Renal cortex interstitium (tissue), 15 donors: Measurements from ENCODE around the gene CMIP. TPM values are rescaled to one million over a fixed set of nuclear protein-coding genes. Genes with fewer than 3 reads are reported as not detected.
A peak's percentile ranks its signal among the peaks of the same experiment; 100 is the strongest.
"Not testable (repeated sequence)": the region's sequence is repeated elsewhere in the genome, so short reads cannot be mapped to it uniquely, and the experiment has no call there.

Experiments used
- DNase-seq, 11 donors: peaks; one replicate each; pipeline ENCODE4 v3.0.0-alpha.2; 2013; ENCODE audit warnings: low read depth in 9 of 11, low spot score in 4 of 11; ENCODE audit errors: extremely low read depth in 1 of 11
- long read RNA-seq, 16 experiments: transcript quantifications; one replicate each; lab custom pipeline, GENCODE V29; 2026
- polyA plus RNA-seq, 3 donors: library from polyadenylated mRNA; unstranded; fragments of 120-200 nt; gene quantifications; one replicate each; pipeline ENCODE4 v1.2.1, GENCODE V29; 2013; ENCODE audit not compliant: insufficient read length in 3 of 3

CMIP gene
- polyA plus RNA-seq = 10 to 100 TPM; 41.0 to 55.1 (median 46.0) TPM
- long read RNA-seq, donor 1, full-length matches to known transcripts = 1 of 1 reads
- long read RNA-seq, donor 1, partial matches to known transcripts = 0 of 1 reads
- long read RNA-seq, donor 1, other reads (novel, unspliced or antisense) = 0 of 1 reads
- long read RNA-seq, donor 2, full-length matches to known transcripts = 2 of 2 reads
- long read RNA-seq, donor 2, partial matches to known transcripts = 0 of 2 reads
- long read RNA-seq, donor 2, other reads (novel, unspliced or antisense) = 0 of 2 reads
- long read RNA-seq, donor 3, partial matches to known transcripts = 0 of 1 reads
- long read RNA-seq, donor 3, other reads (novel, unspliced or antisense) = 0 of 1 reads
- long read RNA-seq, donor 4, full-length matches to known transcripts = 2 of 2 reads
- long read RNA-seq, donor 4, partial matches to known transcripts = 0 of 2 reads
- long read RNA-seq, donor 4, other reads (novel, unspliced or antisense) = 0 of 2 reads
- long read RNA-seq, donor 5 = 0 reads
- long read RNA-seq, donor 6, full-length matches to known transcripts = 6 of 11 reads
- long read RNA-seq, donor 6, partial matches to known transcripts = 5 of 11 reads
- long read RNA-seq, donor 6, other reads (novel, unspliced or antisense) = 0 of 11 reads
- long read RNA-seq, donor 7, full-length matches to known transcripts = 1 of 1 reads
- long read RNA-seq, donor 7, partial matches to known transcripts = 0 of 1 reads
- long read RNA-seq, donor 7, other reads (novel, unspliced or antisense) = 0 of 1 reads
- long read RNA-seq, donor 8 = 0 reads
- long read RNA-seq, donor 9, full-length matches to known transcripts = 1 of 1 reads
- long read RNA-seq, donor 9, partial matches to known transcripts = 0 of 1 reads
- long read RNA-seq, donor 9, other reads (novel, unspliced or antisense) = 0 of 1 reads
- long read RNA-seq, donor 10, full-length matches to known transcripts = 1 of 1 reads
- long read RNA-seq, donor 10, partial matches to known transcripts = 0 of 1 reads
- long read RNA-seq, donor 10, other reads (novel, unspliced or antisense) = 0 of 1 reads
- long read RNA-seq, donor 11, full-length matches to known transcripts = 3 of 3 reads
- long read RNA-seq, donor 11, partial matches to known transcripts = 0 of 3 reads
- long read RNA-seq, donor 11, other reads (novel, unspliced or antisense) = 0 of 3 reads
- long read RNA-seq, donor 12, full-length matches to known transcripts = 2 of 2 reads
- long read RNA-seq, donor 12, partial matches to known transcripts = 0 of 2 reads
- long read RNA-seq, donor 12, other reads (novel, unspliced or antisense) = 0 of 2 reads
- long read RNA-seq, donor 13 = 0 reads
- long read RNA-seq, donor 14, full-length matches to known transcripts = 3 of 3 reads
- long read RNA-seq, donor 14, partial matches to known transcripts = 0 of 3 reads
- long read RNA-seq, donor 14, other reads (novel, unspliced or antisense) = 0 of 3 reads
- long read RNA-seq, donor 15, full-length matches to known transcripts = 2 of 2 reads
- long read RNA-seq, donor 15, partial matches to known transcripts = 0 of 2 reads
- long read RNA-seq, donor 15, other reads (novel, unspliced or antisense) = 0 of 2 reads
- long read RNA-seq, donor 16, full-length matches to known transcripts = 3 of 27 reads
- long read RNA-seq, donor 16, partial matches to known transcripts = 24 of 27 reads
- long read RNA-seq, donor 16, other reads (novel, unspliced or antisense) = 0 of 27 reads

DNA sequence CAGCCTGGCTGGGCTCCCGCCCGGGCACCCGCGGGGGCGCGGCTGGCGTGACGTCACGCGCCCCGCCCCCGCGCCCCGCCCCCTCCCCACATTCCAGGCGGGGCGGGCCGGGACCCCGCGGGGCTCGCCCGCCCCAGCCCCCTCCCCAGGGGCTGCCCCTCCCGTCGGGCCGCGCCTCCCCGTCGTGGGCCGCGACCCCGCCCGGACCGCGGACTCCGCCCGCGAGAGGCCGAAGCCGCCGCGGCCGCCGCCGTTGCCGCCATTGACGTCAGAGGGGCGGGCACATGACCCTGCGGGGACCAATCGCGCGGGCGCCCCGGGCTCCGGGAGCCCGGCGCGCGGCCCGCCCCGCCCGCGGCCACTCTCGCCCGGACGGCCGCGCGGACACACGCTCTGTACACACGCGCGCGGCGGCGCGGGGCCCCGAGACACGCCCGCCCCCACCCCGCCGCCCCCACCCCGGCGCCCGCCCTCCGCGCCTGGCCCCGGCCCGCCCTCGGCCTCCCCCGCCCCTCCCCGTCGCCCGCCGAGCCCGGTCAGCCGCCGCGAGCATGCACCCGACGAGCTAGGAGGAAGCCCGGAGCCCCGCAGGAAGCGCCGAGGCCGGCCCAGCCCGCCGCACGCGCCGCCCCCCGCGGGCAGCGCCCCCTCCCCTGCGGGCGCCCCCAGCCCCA is at the start of gene CMIP:
TSS of gene CMIP (plus strand) at position 361 of the 674 bp plus-strand sequence.
- peak in 7 of 11 donors; percentile 57 to 80 (median 69) for DNase-seq

DNA sequence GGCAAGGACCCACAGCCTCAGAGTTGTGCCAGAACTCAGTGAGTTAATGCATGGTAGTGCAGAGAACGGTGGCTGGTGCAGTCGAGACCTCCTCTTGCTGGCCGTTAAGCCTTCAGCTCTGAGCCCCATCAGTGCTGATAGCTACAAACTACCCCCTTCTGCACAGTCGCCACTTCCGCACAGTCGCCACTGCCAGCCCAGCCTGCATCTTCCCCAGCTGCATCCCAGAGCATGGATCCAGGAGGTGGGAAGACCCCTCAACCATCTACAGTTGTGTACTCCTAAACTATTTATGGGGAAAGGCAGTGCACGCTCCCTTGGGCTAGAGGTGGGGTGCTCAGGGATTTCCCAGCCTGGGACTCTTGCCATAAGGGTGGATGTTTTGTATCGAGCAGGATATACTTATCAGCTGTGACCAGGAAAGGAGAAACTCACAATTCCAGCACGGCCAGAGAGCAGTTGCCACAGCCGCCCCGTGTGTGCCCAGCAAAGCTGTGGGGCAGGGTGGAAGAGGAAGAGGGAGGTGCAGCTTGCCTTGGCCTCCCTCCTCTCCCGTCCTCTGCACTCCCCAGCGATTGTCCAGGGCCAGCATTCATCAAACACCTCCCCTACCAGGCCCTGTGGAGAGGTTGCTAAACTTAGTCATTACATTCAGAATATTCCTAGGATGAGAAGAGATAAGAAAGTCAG is 49.5 kb upstream of the CMIP start:
- no peak for DNase-seq

- DNase-seq = no peak
Measured at GRCh38 chr16:81397058-81397878, 47.3 kb upstream of the CMIP start.

- DNase-seq = no peak
Measured at GRCh38 chr16:81397879-81398520, 46.6 kb upstream of the CMIP start.

GRCh38 chr16:81399909-81400308 is 44.7 kb upstream of the CMIP start:
- DNase-seq = no peak

DNA sequence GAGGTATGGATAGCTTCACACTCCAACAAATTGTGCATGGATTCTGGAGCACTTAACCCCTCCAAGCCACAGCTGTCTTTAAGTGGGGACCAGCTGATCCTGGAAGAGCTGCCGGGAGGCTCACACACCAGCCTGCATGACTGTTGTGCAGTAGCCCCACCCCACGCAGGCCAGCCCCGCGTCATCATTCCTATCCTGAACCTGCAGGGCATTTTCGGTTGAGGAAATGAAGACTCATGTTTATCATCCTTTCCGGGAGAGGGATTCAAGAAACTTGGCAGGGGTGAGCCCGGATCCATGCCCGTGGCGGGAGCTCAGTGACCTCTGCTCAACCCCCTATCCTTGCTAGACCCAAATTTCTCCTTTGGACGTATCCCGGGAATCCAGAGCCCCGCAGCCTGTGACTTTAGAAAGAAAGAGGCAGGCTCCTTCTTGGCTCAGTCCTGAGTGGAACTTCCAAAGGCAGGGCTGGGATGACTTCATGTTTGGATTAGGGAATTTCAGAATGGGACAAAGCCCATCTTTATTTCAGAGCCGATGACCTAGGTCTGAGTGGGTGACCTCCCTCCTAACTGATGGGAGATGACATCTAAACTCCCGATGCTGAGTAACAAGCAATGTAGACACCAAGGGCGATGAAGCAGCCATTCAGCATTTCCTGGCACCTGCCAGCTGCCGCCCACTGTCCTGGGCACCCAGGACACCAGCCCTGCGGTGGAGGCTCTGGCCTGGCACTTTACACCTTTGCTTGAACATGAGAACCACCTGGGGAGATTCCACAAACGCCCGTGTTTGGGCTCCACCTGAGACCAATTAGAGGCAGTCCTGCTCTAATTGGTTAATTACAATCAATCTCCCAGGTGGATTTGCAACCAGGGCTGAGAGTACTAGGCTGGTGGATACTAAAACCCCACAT is 43.3 kb upstream of the CMIP start:
- DNase-seq = no peak

DNA sequence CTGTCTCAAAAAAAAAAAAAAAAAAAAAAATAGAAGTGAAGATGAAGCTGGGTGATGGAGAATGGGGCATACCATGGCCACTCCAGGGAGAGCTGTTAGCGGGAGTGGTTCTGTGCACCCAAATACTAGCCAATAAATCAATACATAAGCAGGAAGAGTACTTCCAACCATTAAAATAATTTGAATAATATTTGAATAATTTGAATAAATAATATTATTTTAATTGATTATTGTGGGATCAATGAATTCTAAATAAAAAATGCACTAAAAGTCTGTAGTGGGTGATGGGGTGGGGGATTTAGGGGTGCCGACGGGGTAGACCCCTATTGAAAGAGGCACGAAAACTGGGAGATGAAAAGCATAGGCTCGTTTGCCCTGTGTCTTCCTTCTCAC is 41.4 kb upstream of the CMIP start:
- no peak for DNase-seq

DNA sequence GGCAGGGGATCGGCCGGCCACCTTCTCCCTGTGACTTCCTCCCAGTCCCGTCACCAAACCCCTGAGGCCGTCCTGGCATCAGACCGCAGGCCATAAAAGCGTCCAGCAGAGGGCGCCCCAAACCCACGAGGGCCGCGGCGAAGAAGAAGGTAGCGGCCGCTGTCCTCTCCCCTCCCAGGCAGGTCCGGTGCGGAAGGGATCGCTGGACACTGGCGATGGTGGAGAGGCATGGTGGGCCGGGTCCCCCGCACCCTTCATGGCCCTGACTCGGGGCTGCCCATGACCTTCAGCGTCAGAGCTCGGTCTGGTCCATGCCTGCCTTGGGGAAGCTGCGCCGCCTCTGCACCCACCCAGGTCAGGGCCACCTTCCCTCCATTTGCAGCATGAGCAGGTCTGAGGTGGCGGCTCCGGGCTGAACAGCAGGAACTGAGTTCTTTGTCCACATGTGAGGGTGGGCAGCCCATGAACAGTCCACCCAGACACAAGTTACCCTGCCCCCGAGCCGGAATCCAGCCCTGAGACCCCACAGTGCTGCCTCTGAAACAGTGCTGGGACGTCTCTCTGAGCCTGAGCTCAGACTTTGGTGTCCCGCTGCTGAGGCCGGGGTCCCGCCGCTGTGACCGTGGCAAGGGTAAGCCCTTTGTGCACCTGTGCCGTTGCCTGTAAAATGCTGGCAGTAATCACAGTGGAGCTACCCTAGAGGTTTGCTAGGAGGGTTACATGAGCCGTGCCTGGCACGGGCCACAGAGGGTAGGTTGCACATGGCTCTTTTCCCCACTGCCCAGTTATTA is 40.8 kb upstream of the CMIP start:
- DNase-seq = peak; percentile 50 to 81 (median 72)

DNA sequence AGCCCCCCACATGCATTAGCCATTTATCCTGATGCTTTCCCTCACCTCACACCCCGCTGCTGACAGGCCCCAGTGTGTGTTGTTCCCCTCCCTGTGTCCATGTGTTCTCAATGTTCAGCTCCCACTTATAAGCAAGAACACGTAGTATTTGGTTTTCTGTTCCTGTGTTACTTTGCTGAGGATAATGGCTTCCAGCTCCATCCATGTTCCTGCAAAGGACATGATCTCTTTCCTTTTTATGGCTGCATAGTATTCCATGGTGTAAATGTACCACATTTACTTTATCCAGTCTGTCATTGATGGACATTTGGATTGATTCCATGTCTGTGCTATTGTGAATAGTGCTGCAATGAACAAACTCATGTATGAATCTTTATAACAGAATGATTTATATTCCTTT is 39.6 kb upstream of the CMIP start:
- DNase-seq = not testable (repeated sequence)

DNA sequence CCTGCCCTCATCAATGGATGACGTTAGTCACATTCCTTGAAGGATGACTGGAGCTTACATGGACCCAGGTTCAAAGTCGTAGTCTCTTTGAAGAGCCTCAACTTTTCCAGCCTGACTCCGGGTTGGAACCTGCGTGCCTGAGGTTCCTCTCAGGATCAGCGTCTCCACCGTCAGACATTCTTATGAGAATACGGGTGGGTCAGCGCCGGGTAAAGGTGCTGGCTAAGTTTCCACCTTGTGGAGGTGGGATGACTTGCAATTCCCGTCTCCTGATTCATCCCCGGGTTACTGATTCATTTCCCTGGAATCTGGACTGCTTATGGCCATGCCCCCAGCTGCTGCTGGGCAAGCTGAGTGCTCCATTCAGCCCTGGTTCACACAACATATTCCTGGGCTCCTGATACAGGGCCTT is 38.9 kb upstream of the CMIP start:
- DNase-seq = peak in 2 of 11 donors; percentile 37 to 40

- DNase-seq = no peak
Measured at GRCh38 chr16:81408409-81408950, 36.1 kb upstream of the CMIP start.

DNA sequence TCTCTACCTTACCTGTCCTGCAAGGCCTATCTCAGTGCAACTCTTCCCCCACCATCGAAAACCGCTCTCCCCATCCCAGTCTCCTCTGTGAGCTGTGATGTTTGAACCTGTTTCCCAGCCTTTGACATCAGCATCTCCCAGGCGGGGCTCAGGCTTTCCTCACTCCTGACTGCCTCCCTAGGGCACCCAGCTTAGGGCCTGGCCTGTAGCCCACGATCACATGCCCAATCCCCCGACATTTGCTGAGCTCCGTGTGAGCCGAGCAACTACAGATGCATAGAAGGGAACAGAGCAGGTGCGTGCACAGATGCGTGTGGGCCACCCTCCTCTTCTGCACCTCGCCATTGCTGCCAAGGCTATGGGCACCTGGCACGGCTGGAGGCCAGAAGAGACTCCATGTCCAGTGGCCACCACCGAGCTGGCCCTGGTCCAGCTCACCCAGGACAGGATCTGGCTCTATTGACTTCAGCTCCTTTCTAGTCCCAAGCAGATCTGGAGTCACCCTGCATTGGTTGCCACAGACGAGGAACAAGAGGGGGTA is 35.5 kb upstream of the CMIP start:
- DNase-seq = no peak

DNA sequence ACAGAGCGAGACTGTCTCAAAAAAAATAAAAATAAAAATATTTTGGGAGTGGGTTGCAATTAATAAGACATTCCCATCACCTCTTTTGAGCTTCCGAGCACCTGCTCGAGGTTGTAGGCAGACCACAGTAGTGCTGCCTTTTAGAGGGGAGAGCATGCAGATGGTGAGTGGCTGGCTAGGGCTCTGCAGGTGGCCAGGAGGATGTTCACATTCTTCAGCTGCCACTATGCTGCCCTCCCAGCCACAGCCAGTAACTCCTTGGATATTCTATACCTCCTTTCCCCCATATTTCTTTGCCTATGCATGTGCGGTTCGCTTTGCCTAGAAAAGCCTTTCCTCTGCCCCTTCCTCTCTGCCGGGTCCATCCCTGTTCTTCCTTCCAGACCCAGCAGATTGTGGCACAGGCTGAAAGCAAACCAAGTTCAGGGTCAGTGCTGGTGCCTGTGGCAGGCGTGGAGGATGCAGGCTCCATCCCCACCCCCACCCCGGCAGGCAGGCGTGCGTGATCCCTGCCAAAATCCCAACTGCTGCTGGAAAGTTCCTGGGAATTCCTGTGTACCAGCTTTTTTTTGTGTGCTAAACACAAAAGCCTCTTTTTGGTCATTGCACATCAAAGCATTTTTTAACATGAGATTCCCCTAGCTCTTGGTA is 33.8 kb upstream of the CMIP start:
- DNase-seq = no peak
